Measurements from ENCODE around the gene CLINT1. TPM values are rescaled to one million over a fixed set of nuclear protein-coding genes. Genes with fewer than 3 reads are reported as not detected.
A peak's percentile ranks its signal among the peaks of the same experiment; 100 is the strongest.

Gene CLINT1
- total and polyA plus RNA-seq, 2 of the 4 experiments (the other 2 are of a cell fraction), result 144 to 146 TPM

GRCh38 chr5:157745041-157745456 lies 113.9 kb downstream of the CLINT1 start:
- Histone ChIP-seq H3K9ac (ENCODE audit: low read depth, low read length) (no peak overlapping the region), H3K4me2 (ENCODE audit: low read depth, low read length) (peak overlapping the region; percentile 82; the same call in 1 of the 2 replicates), H2BK15ac (ENCODE audit: low read depth, low read length) (no peak overlapping the region), H3K27me3 (ENCODE audit: control insufficient read depth, insufficient read depth, low read length) (no peaks in the 10 kb centered on the region), H3K79me1 (ENCODE audit: low read depth in 1 of 2, low read length in 2 of 2) (peaks cover 23 to 38% of the 10 kb centered on the region in 2 experiments), H2BK20ac (ENCODE audit: low read depth, low read length) (no peak overlapping the region), H3K9me1 (ENCODE audit: insufficient read depth, low read length) (peaks cover 2% of the 10 kb centered on the region; the same call in 1 of the 2 replicates), H2AK9ac (replicated peaks; ENCODE audit: low read depth, low read length, poor library complexity) (no peak overlapping the region), H3K23ac (ENCODE audit: low read depth, low read length) (0 out of 2 replicates have a peak overlapping the region, but pooled peaks have one; percentile 59), H3K36me3 (ENCODE audit: control insufficient read depth, insufficient read depth, low read length) (no peaks in the 10 kb centered on the region), H2BK5ac (ENCODE audit: low read depth, low read length, poor library complexity, severe bottlenecking) (no peak overlapping the region), H3K14ac (replicated peaks; ENCODE audit: low read depth, low read length) (no peak overlapping the region), H2AFZ (replicated peaks; ENCODE audit: low read length, poor library complexity) (no peak overlapping the region), H4K91ac (ENCODE audit: insufficient read depth, low read depth, low read length) (no peak overlapping the region), H4K20me1 (ENCODE audit: insufficient read depth, low read length) (no peaks in the 10 kb centered on the region), H3K18ac (ENCODE audit: low read depth, low read length) (no peak overlapping the region), H3K4me1 (ENCODE audit: control insufficient read depth, insufficient read depth, low read length) (peaks cover 4% of the 10 kb centered on the region), H3K56ac (ENCODE audit: extremely low read depth, insufficient read depth, low read length) (no peak overlapping the region), H4K8ac (ENCODE audit: low read depth in 2 of 2, low read length in 2 of 2) (no peak overlapping the region), H3K9me3 (ENCODE audit: control insufficient read depth, insufficient read depth, low read length) (no peaks in the 10 kb centered on the region), H2BK120ac (ENCODE audit: low read depth, low read length) (no peak overlapping the region), H4K5ac (ENCODE audit: low read depth, low read length) (no peak overlapping the region), H3K4ac (ENCODE audit: low read depth, low read length) (no peak overlapping the region), H3K27ac (ENCODE audit: insufficient read depth, low read length) (no peak overlapping the region), H3K4me3 (ENCODE audit: insufficient read depth, low read depth, low read length) (no peak overlapping the region; the same call in 1 of the 2 replicates), H2AK5ac (ENCODE audit: low read depth, low read length) (no peak overlapping the region)
- 79% methylated on average over 4 of the region's 4 CpGs; no CpG with 5 or more reads in 1 of the 2 experiments for WGBS, 2 experiments (ENCODE audit: extremely low coverage in 2 of 2, insufficient read length in 1 of 2)
- in situ Hi-C loops (cut with MboI; ENCODE audit: low sequenced_read_pairs), result loop anchor here (10.0 kb wide), 1 partner anchor 600 kb away; the partner anchor contains the start of gene MED7
- intact Hi-C loops (cut with micrococcal nuclease), result no loop called here
- no peak for ATAC-seq (ENCODE audit: low read depth)
- dilution Hi-C loops (cut with HindIII; ENCODE audit: low sequenced_read_pairs, unreplicated experiment), result no loop called here
- no peak for DNase-seq
- TF ChIP-seq MAFK (IDR thresholded peaks at IDR 0.05; ENCODE audit: low read depth, low read length) (no peak), CEBPB (IDR thresholded peaks at IDR 0.05; ENCODE audit: low read depth, low read length) (no peak), NFE2L2 (IDR thresholded peaks at IDR 0.05; ENCODE audit: low read depth, low read length) (no peak), POLR2A (IDR thresholded peaks at IDR 0.05; ENCODE audit: low read depth, low read length) (no peak), MAZ (IDR thresholded peaks at IDR 0.05; ENCODE audit: borderline replicate concordance, low read depth, low read length) (no peak), USF2 (IDR thresholded peaks at IDR 0.05; ENCODE audit: low read depth, low read length) (no peak), FOS (IDR thresholded peaks at IDR 0.05; ENCODE audit: low read depth, low read length) (no peak), CHD1 (IDR thresholded peaks at IDR 0.05; ENCODE audit: low read depth, low read length) (no peak), BHLHE40 (IDR thresholded peaks at IDR 0.05; ENCODE audit: low read depth, low read length) (no peak), RAD21 (IDR thresholded peaks at IDR 0.05; ENCODE audit: low read length) (no peak)
- BruUV-seq (replicated peaks), result no TSS peak
- ChIA-PET POLR2A (ENCODE audit: unreplicated experiment) (no interaction called here), CTCF (interaction anchor here (1.1 kb wide), 1 partner anchor 378 kb away, joined by 3 read pairs; no protein-coding TSS in a partner anchor)

Measured in IMR-90 (cell line).